Activated CD8-positive, alpha-beta T cell treated with anti-CD3 and anti-CD28 coated beads for 36 hours (primary cell): ENCODE measurements around the gene PRDM5. TPM values are rescaled to one million over a fixed set of nuclear protein-coding genes. Genes with fewer than 3 reads are reported as not detected.

ENCODE experiments used
- ATAC-seq: fragments of 200-7000 bp; cut with Tn5 transposase; one replicate; pipeline ENCODE4 v1.10.0; 2021; ENCODE audit warnings: mild to moderate bottlenecking, moderate library complexity
- CTCF ChIA-PET: fragments of 350-600 bp; sonication (Branson Sonifier 250); formaldehyde crosslinking; loops from one replicate; lab custom pipeline; 2021; ENCODE audit warnings: antibody characterized with exemption; lab: Charles Lee
- POLR2A ChIA-PET: fragments of 350-600 bp; sonication (Branson Sonifier 250); formaldehyde crosslinking; loops from one replicate; lab custom pipeline; 2021; ENCODE audit warnings: antibody characterized with exemption; lab: Charles Lee
- DNase-seq: peaks from one replicate; pipeline ENCODE4 v3.0.0-alpha.2; 2020
- H3K27ac Mint-ChIP-seq: one replicate; pipeline ENCODE4 v1.8.0; 2021; ENCODE audit warnings: mild to moderate bottlenecking, mixed read lengths
- H3K27me3 Mint-ChIP-seq: one replicate; pipeline ENCODE4 v1.8.0; 2021; ENCODE audit warnings: mixed read lengths
- H3K36me3 Mint-ChIP-seq: one replicate; pipeline ENCODE4 v1.8.0; 2021; ENCODE audit warnings: low read depth, mixed read lengths
- H3K4me1 Mint-ChIP-seq: one replicate; pipeline ENCODE4 v1.8.0; 2021; ENCODE audit warnings: low read depth, mixed read lengths
- H3K4me3 Mint-ChIP-seq: one replicate; pipeline ENCODE4 v1.8.0; 2021; ENCODE audit warnings: mild to moderate bottlenecking, moderate library complexity, mixed read lengths
- H3K9me3 Mint-ChIP-seq: one replicate; pipeline ENCODE4 v1.8.0; 2021; ENCODE audit warnings: mixed read lengths
- intact Hi-C: fragments of 100-400 bp; cut with micrococcal nuclease; formaldehyde crosslinking; loops from one replicate; pipeline ENCODE4 v1.10.0; 2022
- total RNA-seq, 2 experiments: library from RNA; stranded (reverse); gene quantifications; one replicate each; pipeline ENCODE4 v1.2.3, GENCODE V29; 2021
- TF ChIP-seq, protein P1 (sequence below): fragments of 200-600 bp; IDR thresholded peaks from one replicate; pipeline ENCODE4 v1.8.0; 2022; ENCODE audit warnings: antibody characterized with exemption, mild to moderate bottlenecking

The PRDM5 gene
- total RNA-seq, 2 experiments from 2014 or later: 0.51 to 0.52 TPM

GRCh38 chr4:120814886-120815285 is 107.6 kb downstream of the PRDM5 start:
- intact Hi-C loops: no loop called here
- Mint-ChIP-seq H3K4me1 (peaks cover 5% of the 10 kb centered on the region), H3K27me3 (no peaks in the 10 kb centered on the region), H3K4me3 (no peak overlapping the region), H3K9me3 (no peaks in the 10 kb centered on the region), H3K27ac (no peak overlapping the region), H3K36me3 (no peaks in the 10 kb centered on the region)
- DNase-seq (no peak), ATAC-seq (no peak)
- TF ChIP-seq, protein P1, sequence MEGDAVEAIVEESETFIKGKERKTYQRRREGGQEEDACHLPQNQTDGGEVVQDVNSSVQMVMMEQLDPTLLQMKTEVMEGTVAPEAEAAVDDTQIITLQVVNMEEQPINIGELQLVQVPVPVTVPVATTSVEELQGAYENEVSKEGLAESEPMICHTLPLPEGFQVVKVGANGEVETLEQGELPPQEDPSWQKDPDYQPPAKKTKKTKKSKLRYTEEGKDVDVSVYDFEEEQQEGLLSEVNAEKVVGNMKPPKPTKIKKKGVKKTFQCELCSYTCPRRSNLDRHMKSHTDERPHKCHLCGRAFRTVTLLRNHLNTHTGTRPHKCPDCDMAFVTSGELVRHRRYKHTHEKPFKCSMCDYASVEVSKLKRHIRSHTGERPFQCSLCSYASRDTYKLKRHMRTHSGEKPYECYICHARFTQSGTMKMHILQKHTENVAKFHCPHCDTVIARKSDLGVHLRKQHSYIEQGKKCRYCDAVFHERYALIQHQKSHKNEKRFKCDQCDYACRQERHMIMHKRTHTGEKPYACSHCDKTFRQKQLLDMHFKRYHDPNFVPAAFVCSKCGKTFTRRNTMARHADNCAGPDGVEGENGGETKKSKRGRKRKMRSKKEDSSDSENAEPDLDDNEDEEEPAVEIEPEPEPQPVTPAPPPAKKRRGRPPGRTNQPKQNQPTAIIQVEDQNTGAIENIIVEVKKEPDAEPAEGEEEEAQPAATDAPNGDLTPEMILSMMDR: no peak
- CTCF ChIA-PET: interaction anchor here (0.9 to 1.4 kb wide), 2 partner anchors 16 to 30 kb away, joined by 3 read pairs; no protein-coding TSS in a partner anchor
- POLR2A ChIA-PET: no interaction called here

GRCh38 chr4:120812216-120812615 is 110.3 kb downstream of the PRDM5 start:
- no peak overlapping the region for H3K4me3 Mint-ChIP-seq
- H3K9me3 Mint-ChIP-seq: peaks cover 6% of the 10 kb centered on the region
- DNase-seq: no peak
- H3K27me3 Mint-ChIP-seq: no peaks in the 10 kb centered on the region
- H3K4me1 Mint-ChIP-seq: peaks cover 2% of the 10 kb centered on the region
- no peak for ATAC-seq
- intact Hi-C loops: no loop called here
- POLR2A ChIA-PET: no interaction called here
- no peak overlapping the region for H3K27ac Mint-ChIP-seq
- H3K36me3 Mint-ChIP-seq: peaks cover 4% of the 10 kb centered on the region
- CTCF ChIA-PET: interaction anchor here (0.8 to 1.6 kb wide), 3 partner anchors 107 to 657 kb away, joined by 3 to 4 read pairs (median 3); no protein-coding TSS in a partner anchor
- TF ChIP-seq, protein P1: no peak

DNA sequence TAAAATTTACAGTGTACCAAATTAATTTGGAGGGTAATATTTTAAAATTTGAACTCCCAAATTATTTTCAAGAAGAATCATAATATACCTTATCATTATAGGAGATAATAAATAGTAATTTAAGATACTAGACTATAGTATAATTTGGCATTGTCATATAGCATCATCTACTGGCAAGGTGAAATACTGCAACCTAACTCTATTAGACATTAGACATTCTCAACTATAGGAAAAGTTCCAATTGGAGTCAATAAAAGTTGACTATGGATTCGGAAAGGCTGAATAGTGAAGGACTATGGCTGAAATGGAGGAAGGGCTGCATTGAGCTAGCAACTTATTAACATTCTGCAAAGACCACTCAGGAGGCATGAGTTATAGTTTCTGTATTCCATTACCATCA is 113.0 kb downstream of the PRDM5 start:
- Mint-ChIP-seq H3K4me1 (no peaks in the 10 kb centered on the region), H3K9me3 (peaks cover 10% of the 10 kb centered on the region), H3K36me3 (peaks cover 4% of the 10 kb centered on the region), H3K27ac (no peak overlapping the region), H3K4me3 (no peak overlapping the region), H3K27me3 (no peaks in the 10 kb centered on the region)
- TF ChIP-seq, protein P1: peak; percentile 47
- intact Hi-C loops: no loop called here
- DNase-seq: no peak
- ChIA-PET POLR2A (no interaction called here), CTCF (interaction anchor here (1.2 kb wide), 1 partner anchor 28 kb away, joined by 3 read pairs; no protein-coding TSS in a partner anchor)
- no peak for ATAC-seq

DNA sequence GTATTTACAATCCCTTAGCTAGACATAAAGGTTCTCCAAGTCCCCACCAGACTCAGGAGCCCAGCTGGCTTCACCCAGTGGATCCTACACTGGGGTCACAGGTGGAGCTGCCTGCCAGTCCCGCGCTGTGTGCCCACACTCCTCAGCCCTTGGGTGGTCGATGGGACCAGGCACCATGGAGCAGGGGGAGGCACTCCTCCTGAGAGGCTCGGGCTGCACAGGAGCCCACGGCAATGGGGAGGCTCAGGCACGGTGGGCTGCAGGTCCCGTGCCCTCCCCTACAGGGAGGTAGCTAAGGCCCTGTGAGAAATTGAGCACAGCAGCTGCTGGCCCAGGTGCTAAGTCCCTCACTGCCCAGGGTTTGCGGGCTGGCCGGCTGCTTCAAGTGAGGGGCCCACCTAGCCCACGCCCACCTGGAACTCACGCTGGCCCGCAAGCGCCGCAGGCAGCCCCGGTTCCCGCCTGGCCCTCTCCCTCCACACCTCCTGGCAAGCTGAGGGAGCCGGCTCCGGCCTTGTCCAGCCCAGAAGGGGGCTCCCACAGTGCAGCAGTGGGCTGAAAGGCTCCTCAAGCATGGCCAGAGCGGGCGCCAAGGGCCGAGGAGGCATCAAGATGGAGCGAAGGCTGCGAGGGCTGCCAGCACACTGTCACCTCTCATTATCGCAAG is 113.9 kb downstream of the PRDM5 start:
- ATAC-seq (no peak), DNase-seq (no peak)
- H3K9me3 Mint-ChIP-seq: peaks cover 10% of the 10 kb centered on the region
- H3K27me3 Mint-ChIP-seq: no peaks in the 10 kb centered on the region
- TF ChIP-seq, protein P1: no peak
- ChIA-PET POLR2A (no interaction called here), CTCF (no interaction called here)
- intact Hi-C loops: no loop called here
- peaks cover 4% of the 10 kb centered on the region for H3K36me3 Mint-ChIP-seq
- H3K27ac Mint-ChIP-seq: no peak overlapping the region
- no peak overlapping the region for H3K4me3 Mint-ChIP-seq
- no peaks in the 10 kb centered on the region for H3K4me1 Mint-ChIP-seq

DNA sequence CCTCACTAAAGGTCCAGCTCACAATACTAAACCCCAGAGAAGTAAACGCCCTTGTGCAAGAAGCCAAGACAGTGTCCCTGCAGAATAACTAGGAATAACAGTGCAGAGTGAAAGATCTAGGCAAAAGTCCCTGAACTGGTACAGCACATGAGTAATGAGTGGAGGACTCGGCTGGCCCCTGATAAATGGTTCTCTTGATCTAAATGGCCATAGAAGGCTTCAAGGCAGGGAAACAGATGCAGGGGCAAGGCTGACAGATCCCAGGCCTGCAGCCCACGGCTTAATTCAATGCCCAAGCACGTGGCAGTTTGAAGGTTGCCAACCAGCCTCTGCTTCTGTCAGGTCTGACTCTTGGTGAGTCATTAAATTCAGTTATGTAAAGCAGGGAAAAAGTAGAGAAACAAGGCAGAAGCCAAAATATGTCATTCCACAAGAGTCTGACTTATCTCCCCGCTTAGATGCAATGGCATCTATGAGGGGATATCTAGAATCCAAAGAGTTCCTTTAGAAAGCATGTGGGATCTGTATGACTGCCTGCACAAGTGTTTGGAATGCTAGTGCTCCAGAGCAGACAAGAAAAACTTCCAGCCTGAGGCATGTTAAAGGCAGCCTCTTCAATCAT is 121.3 kb downstream of the PRDM5 start:
- intact Hi-C loops: no loop called here
- Mint-ChIP-seq H3K36me3 (no peaks in the 10 kb centered on the region), H3K27ac (no peak overlapping the region), H3K4me3 (no peak overlapping the region), H3K27me3 (no peaks in the 10 kb centered on the region), H3K9me3 (peaks cover 4% of the 10 kb centered on the region), H3K4me1 (no peaks in the 10 kb centered on the region)
- CTCF ChIA-PET: no interaction called here
- POLR2A ChIA-PET: no interaction called here
- no peak for ATAC-seq
- DNase-seq: no peak
- TF ChIP-seq, protein P1: no peak
